ENCODE data around the gene HLF.

Gene HLF

GRCh38 chr17:55299890-55300289, 35.1 kb downstream of the HLF start:
- TF ChIP-seq EP300 (IDR thresholded peaks at IDR 0.05; ENCODE audit: borderline replicate concordance) (no peak), USF1 (IDR thresholded peaks at IDR 0.05) (no peak), FOXM1 (IDR thresholded peaks at IDR 0.05; ENCODE audit: borderline replicate concordance, low read depth) (no peak), RAD21 (IDR thresholded peaks at IDR 0.05; ENCODE audit: low read depth) (no peak), TCF12 (IDR thresholded peaks at IDR 0.05; ENCODE audit: low read depth) (no peak)

- TF ChIP-seq EP300 (IDR thresholded peaks at IDR 0.05; ENCODE audit: borderline replicate concordance) (no peak), CREB1 (IDR thresholded peaks at IDR 0.05; ENCODE audit: low read depth) (no peak), TCF12 (IDR thresholded peaks at IDR 0.05; ENCODE audit: low read depth) (no peak), FOXM1 (IDR thresholded peaks at IDR 0.05; ENCODE audit: borderline replicate concordance, low read depth) (no peak)
Measured at GRCh38 chr17:55300479-55301290, 35.9 kb downstream of the HLF start.

GRCh38 chr17:55301521-55302406, 37.0 kb downstream of the HLF start:
- no peak for TF ChIP-seq CREB1 (IDR thresholded peaks at IDR 0.05; ENCODE audit: low read depth)
- TF ChIP-seq NFIC (IDR thresholded peaks at IDR 0.05) = no peak
- TF ChIP-seq USF1 (IDR thresholded peaks at IDR 0.05) = no peak
- no peak for TF ChIP-seq TAF1 (IDR thresholded peaks at IDR 0.05; ENCODE audit: low read depth)
- TF ChIP-seq YY1 (IDR thresholded peaks at IDR 0.05; ENCODE audit: low read depth) = no peak
- TF ChIP-seq ZBTB7A (IDR thresholded peaks at IDR 0.05; ENCODE audit: low read depth) = no peak
- no peak for TF ChIP-seq MAX (IDR thresholded peaks at IDR 0.05)
- TF ChIP-seq TCF12 (IDR thresholded peaks at IDR 0.05; ENCODE audit: low read depth) = no peak
- no peak for TF ChIP-seq FOXM1 (IDR thresholded peaks at IDR 0.05; ENCODE audit: borderline replicate concordance, low read depth)
- TF ChIP-seq REST (IDR thresholded peaks at IDR 0.05; ENCODE audit: low read depth) = no peak
- no peak for TF ChIP-seq CEBPB (IDR thresholded peaks at IDR 0.05)
- TF ChIP-seq EGR1 (IDR thresholded peaks at IDR 0.05) = no peak
- no peak for TF ChIP-seq TEAD4 (IDR thresholded peaks at IDR 0.05)
- no peak for TF ChIP-seq RAD21 (IDR thresholded peaks at IDR 0.05; ENCODE audit: low read depth)
- no peak for TF ChIP-seq EP300 (IDR thresholded peaks at IDR 0.05; ENCODE audit: borderline replicate concordance)

GRCh38 chr17:55302407-55302787, 37.6 kb downstream of the HLF start:
- no peak for TF ChIP-seq ZBTB7A (IDR thresholded peaks at IDR 0.05; ENCODE audit: low read depth)
- no peak for TF ChIP-seq EP300 (IDR thresholded peaks at IDR 0.05; ENCODE audit: borderline replicate concordance)
- TF ChIP-seq REST (IDR thresholded peaks at IDR 0.05; ENCODE audit: low read depth) = no peak
- TF ChIP-seq MAX (IDR thresholded peaks at IDR 0.05) = no peak
- TF ChIP-seq NFIC (IDR thresholded peaks at IDR 0.05) = no peak
- no peak for TF ChIP-seq CEBPB (IDR thresholded peaks at IDR 0.05)
- TF ChIP-seq TAF1 (IDR thresholded peaks at IDR 0.05; ENCODE audit: low read depth) = no peak
- no peak for TF ChIP-seq USF1 (IDR thresholded peaks at IDR 0.05)
- no peak for TF ChIP-seq YY1 (IDR thresholded peaks at IDR 0.05; ENCODE audit: low read depth)
- no peak for TF ChIP-seq CREB1 (IDR thresholded peaks at IDR 0.05; ENCODE audit: low read depth)
- no peak for TF ChIP-seq EGR1 (IDR thresholded peaks at IDR 0.05)
- TF ChIP-seq FOXM1 (IDR thresholded peaks at IDR 0.05; ENCODE audit: borderline replicate concordance, low read depth) = no peak
- no peak for TF ChIP-seq TEAD4 (IDR thresholded peaks at IDR 0.05)

GRCh38 chr17:55303008-55303493, 38.3 kb downstream of the HLF start:
- TF ChIP-seq NFIC (IDR thresholded peaks at IDR 0.05) = no peak
- TF ChIP-seq EP300 (IDR thresholded peaks at IDR 0.05; ENCODE audit: borderline replicate concordance) = no peak
- no peak for TF ChIP-seq TEAD4 (IDR thresholded peaks at IDR 0.05)
- no peak for TF ChIP-seq RAD21 (IDR thresholded peaks at IDR 0.05; ENCODE audit: low read depth)
